ENCODE data around the gene SKP1. TPM values are rescaled to one million over a fixed set of nuclear protein-coding genes. Genes with fewer than 3 reads are reported as not detected.

The SKP1 gene
- total RNA-seq, 2 donors from 2014 or later, result 201 to 238 TPM

DNA sequence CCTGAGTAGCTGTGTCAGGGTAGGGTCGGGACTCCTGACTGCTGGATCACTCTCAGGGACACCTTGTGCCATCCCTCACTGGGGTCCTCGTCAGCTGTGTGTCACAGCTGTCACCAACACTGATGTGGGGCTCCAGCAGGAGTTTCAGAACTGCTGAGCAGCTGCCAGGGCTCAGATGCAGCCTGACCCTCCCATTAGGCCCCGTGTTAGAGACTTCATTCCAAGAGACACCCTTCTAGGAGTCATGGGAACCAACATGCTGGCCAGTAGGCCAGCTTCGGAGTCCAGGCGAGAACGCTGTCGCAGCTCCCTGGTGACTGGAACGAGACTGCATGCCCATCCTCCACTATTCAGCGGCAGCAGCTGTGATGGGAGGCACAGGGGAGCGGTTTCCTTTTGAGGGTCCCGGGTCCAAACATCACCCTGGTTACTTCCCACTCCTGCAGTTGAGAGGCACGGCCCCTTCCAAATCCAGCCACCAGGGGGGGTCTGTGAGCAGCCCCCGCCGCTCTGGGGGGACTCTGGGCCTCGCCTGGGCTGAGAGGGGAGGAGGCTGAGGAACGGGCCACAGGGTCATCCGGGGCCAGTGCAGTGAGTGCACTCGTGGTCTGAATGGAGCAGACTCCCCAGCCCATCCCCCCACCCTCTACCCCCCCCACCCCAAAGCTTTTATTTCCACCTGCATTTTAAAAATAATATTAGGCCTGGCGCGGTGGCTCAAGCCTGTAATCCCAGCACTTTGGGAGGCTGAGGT is 74.9 kb downstream of the SKP1 start:
- Mint-ChIP-seq H3K4me3 (peak overlapping the region; percentile 44 to 58), H3K9me3 (no peaks in the 10 kb centered on the region), H3K27ac (no peak overlapping the region), H3K36me3 (ENCODE audit: insufficient read depth in 2 of 2) (no peaks in the 10 kb centered on the region), H3K4me1 (ENCODE audit: low read depth) (peaks cover 95% of the 10 kb centered on the region), H3K27me3 (ENCODE audit: low read depth) (no peaks in the 10 kb centered on the region)
- ATAC-seq (replicated peaks in 1 of 2) (peak in 1 of 2 donors; percentile 14), DNase-seq (peak; percentile 74 to 88)

DNA sequence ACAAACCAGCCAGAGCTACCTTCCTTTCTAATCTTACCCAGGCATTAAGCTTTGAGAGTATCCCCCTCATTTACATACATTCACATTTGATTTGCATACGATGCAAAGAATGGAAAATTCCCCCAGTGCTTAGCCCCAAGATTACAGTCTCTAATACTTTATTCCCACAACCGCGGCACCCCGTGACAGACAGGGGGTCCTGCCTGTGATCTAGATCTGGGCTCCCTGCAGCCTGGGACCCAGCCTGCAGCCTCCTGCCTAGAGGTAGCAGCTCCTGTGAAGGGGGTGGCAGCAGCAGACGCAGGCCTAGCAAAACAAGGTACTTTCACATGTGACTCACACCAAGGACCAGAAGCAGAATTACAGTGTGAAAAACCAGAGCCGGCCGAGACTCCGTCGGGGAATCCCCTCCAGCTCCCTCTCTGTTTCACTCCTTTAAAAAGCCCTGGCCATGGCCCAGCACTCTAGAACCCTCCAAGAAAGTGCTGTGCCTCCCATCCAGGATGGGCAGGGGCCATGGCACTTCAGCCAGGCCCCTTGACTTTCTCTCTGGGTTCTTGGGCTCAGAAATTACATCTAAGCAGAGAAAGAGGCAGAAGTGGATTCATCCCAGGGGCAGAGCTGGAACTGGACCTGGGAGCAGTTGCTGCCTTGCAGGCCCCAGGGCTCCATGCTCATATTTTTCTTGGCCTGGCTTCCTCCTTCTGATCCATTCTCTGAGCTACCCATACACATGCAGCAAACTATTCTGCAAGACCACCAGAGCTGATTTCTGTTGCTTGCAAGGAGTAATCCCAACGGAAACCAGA is 76.3 kb downstream of the SKP1 start:
- Mint-ChIP-seq H3K4me3 (peak overlapping the region; percentile 58 to 59), H3K27me3 (ENCODE audit: low read depth) (no peaks in the 10 kb centered on the region), H3K36me3 (ENCODE audit: insufficient read depth in 2 of 2) (no peaks in the 10 kb centered on the region), H3K4me1 (ENCODE audit: low read depth) (peaks cover 95% of the 10 kb centered on the region), H3K9me3 (no peaks in the 10 kb centered on the region), H3K27ac (no peak overlapping the region)
- peak; percentile 86 to 93 for DNase-seq
- peak; percentile 79 to 80 for ATAC-seq (replicated peaks in 1 of 2)

DNA sequence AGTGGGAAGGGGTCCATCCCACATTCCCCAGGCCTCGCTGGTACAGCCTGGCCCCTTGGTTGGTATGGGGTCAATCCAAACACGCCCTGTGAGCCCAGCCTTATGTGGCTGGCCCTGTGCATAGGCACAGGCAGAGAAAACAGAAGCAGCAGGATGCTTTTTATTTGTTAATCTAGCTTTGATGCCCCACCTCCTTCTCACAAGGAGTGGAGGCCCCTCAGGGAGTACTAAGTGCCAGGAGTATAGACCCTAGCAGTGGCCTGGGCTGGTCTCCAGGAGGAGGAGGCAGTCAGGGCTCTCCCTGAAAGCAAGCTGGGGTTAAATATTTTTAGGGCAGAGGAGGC is 76.8 kb downstream of the SKP1 start:
- peak overlapping the region; percentile 58 to 59 for H3K4me3 Mint-ChIP-seq
- H3K4me1 Mint-ChIP-seq (ENCODE audit: low read depth), result peaks cover 92% of the 10 kb centered on the region
- H3K27ac Mint-ChIP-seq, result peak overlapping the region; percentile 32
- DNase-seq (no peak), ATAC-seq (replicated peaks in 1 of 2) (no peak)
- no peaks in the 10 kb centered on the region for H3K9me3 Mint-ChIP-seq
- H3K36me3 Mint-ChIP-seq (ENCODE audit: insufficient read depth in 2 of 2), result no peaks in the 10 kb centered on the region
- H3K27me3 Mint-ChIP-seq (ENCODE audit: low read depth), result no peaks in the 10 kb centered on the region

DNA sequence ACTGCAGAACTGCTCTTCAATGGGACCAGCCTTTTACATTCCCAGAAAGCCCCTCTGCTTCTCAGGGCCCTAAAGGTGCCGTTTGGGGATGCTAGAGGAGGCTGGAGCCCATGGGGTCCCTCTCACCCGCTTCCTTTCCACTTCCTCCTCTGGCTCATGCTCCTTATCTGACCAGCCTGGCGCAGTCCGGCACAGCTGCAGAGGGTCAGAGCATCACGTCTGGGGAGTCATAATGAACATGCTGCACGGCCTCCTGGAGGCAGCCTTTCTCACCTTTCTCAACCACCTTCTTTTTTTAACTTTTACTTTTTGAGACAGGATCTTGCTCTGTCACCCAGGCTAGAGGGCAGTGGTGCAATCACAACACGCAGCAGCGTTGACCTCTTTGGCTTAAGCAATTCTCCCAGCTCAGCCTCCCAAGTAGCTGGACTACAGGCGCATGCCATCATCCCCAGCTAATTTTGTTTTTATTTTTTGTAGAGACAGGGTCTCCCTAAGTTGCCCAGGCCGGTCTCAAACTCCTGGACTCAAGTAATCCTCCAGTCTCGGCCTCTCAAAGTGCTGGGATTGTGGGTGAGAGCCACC is 77.4 kb downstream of the SKP1 start:
- ATAC-seq (replicated peaks in 1 of 2) (no peak), DNase-seq (no peak)
- Mint-ChIP-seq H3K4me3 (peak overlapping the region; percentile 58 to 59), H3K27me3 (ENCODE audit: low read depth) (no peaks in the 10 kb centered on the region), H3K27ac (peak overlapping the region; percentile 32), H3K36me3 (ENCODE audit: insufficient read depth in 2 of 2) (no peaks in the 10 kb centered on the region), H3K4me1 (ENCODE audit: low read depth) (peaks cover 92% of the 10 kb centered on the region), H3K9me3 (no peaks in the 10 kb centered on the region)

Other genes with a start within 250 kb of the SKP1 start
- 10 to 100 TPM; 21.8 to 22.8 TPM for gene C5orf15, start 208.3 kb downstream of the SKP1 start, total RNA-seq
- 100 to 1,000 TPM; 252 to 258 TPM for gene VDAC1, start 172.0 kb downstream of the SKP1 start, total RNA-seq
- gene TCF7, start 62.3 kb downstream of the SKP1 start, total RNA-seq, result 100 to 1,000 TPM; 142 to 265 TPM
- gene PPP2CA, start 49.1 kb upstream of the SKP1 start, total RNA-seq, result 100 to 1,000 TPM; 158 to 176 TPM
- 1 to 10 TPM; 3.9 to 5.8 TPM for gene CDKL3, start 190.2 kb upstream of the SKP1 start, total RNA-seq
- 100 to 1,000 TPM; 129 to 162 TPM for gene UBE2B, start 194.6 kb upstream of the SKP1 start, total RNA-seq
- 10 to 100 TPM; 24.6 to 25.8 TPM for gene CDKN2AIPNL, start 234.9 kb upstream of the SKP1 start, total RNA-seq